Adrenal gland (tissue), 12 donors: Measurements from ENCODE around the gene JSRP1. TPM values are rescaled to one million over a fixed set of nuclear protein-coding genes. Genes with fewer than 3 reads are reported as not detected.

Source experiments
- DNase-seq, 7 donors: peaks; one replicate each; pipeline ENCODE4 v3.0.0-alpha.2; 2019 to 2020
- H3K27ac ChIP-seq, 5 donors: fragments of 200-600 bp; sonication (generic) in 4 of 5; 1 replicate in 3 of 5; 2 replicates in 2 of 5; pipeline versions ENCODE4 v1.5.1 to v1.8.0; 2016 to 2020; ENCODE audit warnings: mild to moderate bottlenecking in 1 of 5
- H3K27me3 ChIP-seq: fragments of 200-600 bp; 2 replicates; pipeline ENCODE4 v1.8.0; 2021
- H3K36me3 ChIP-seq, 2 donors: fragments of 200-600 bp; replicated peaks in 1 of 2; 1 replicate in 1 of 2; 2 replicates in 1 of 2; pipeline versions ENCODE4 v1.5.1 to v1.8.0; 2018 to 2022
- H3K4me1 ChIP-seq, 2 donors: fragments of 200-600 bp; replicated peaks in 1 of 2; 1 replicate in 1 of 2; 2 replicates in 1 of 2; pipeline versions ENCODE4 v1.5.1 to v1.8.0; 2018 to 2021
- H3K4me3 ChIP-seq, 4 donors: fragments of 200-600 bp; sonication (generic) in 3 of 4; one replicate each; pipeline ENCODE4 v1.5.1; 2016 to 2018
- H3K9me3 ChIP-seq, 3 donors: fragments of 200-600 bp; sonication (generic) in 1 of 3; replicated peaks in 1 of 3; 1 replicate in 2 of 3; 2 replicates in 1 of 3; pipeline versions ENCODE4 v1.5.1 to v1.8.0; 2016 to 2021
- CTCF ChIP-seq, 6 experiments: fragments of 450-650 bp in 4 of 6; fragments of 200-600 bp in 2 of 6; sonication (generic) in 1 of 6; IDR thresholded peaks; 1 replicate in 5 of 6; 2 replicates in 1 of 6; pipeline versions ENCODE4 v1.5.1 to v1.8.0; 2016 to 2021; ENCODE audit warnings: antibody characterized with exemption in 6 of 6, mild to moderate bottlenecking in 2 of 6, moderate library complexity in 1 of 6
- POLR2A ChIP-seq, 2 donors: fragments of 450-650 bp; IDR thresholded peaks; one replicate each; pipeline ENCODE4 v1.6.1; 2017; ENCODE audit warnings: antibody characterized with exemption in 2 of 2, mild to moderate bottlenecking in 2 of 2, moderate library complexity in 1 of 2
- WGBS, 4 donors: extraction: QIAGEN DNeasy Blood & Tissue Kit in 2 of 4; methylation state at CpG; one replicate each; pipeline versions ENCODE4 v1.1.5 to v1.1.7; 2013 to 2017; 5-methylcytosine and 5-hydroxymethylcytosine counted together
- intact Hi-C, 2 donors: fragments of 100-400 bp; cut with DNase I; formaldehyde crosslinking; loops; one replicate each; pipeline versions ENCODE4 v1.14.1 to v1.15.0; 2022 to 2023
- polyA plus RNA-seq, 3 donors: library from polyadenylated mRNA; stranded (reverse); fragments of 200-250 nt in 2 of 3; fragments of 350-450 nt in 1 of 3; fragmentation: Illumina TruSeq in 1 of 3; extraction: RNeasy Lipid Tissue Mini Kit (QIAGEN cat#74804) in 1 of 3; gene quantifications; one replicate each; pipeline ENCODE4 v1.2.3, GENCODE V29; 2013 to 2014
- total RNA-seq, 9 donors: library from RNA; depleted of rRNA in 4 of 9; stranded (reverse); fragments of >200 nt in 4 of 9; fragments of 120-200 nt in 1 of 9; fragmentation: NEBNext Ultra II Directional in 1 of 9; extraction: Animal tissue kit (Norgen Biotek cat#: 25700) in 1 of 9; gene quantifications; one replicate each; pipeline versions ENCODE4 v1.1.0 to v1.2.4, GENCODE V29; 2013 to 2023
- donor health status: healthy with polysubstance abuse.
- donor health status: Bipolar disorder and iron deficiency.
- donor health status: DM: yes; HTN: yes; CAD: no.
- donor health status: DM: no; HTN: no; CAD: no.
- donor health status: DM: no; HTN: no; CAD: no.
- donor health status: DM: yes; HTN: yes; CAD: no.

Gene JSRP1
- total and polyA plus RNA-seq, 12 donors = 0.54 to 1.2 (median 0.83) TPM; not detected in 6

GRCh38 chr19:2237051-2237868 lies 19.0 kb downstream of the JSRP1 start:
- Histone ChIP-seq H3K27ac (peak overlapping the region; percentile 94 to 100 (median 95)), H3K36me3 (peaks cover 0 to 10% of the 10 kb centered on the region in 2 donors), H3K4me3 (peak overlapping the region; percentile 29 to 93 (median 74)), H3K27me3 (no peaks in the 10 kb centered on the region), H3K4me1 (peaks cover 28 to 60% of the 10 kb centered on the region in 2 donors), H3K9me3 (no peaks in the 10 kb centered on the region)
- no peak for DNase-seq
- TF ChIP-seq CTCF (IDR thresholded peaks at IDR 0.05) = no peak
- TF ChIP-seq POLR2A (IDR thresholded peaks at IDR 0.05) = no peak
- intact Hi-C loops = loop anchor here (2.0 to 10.0 kb wide), 4 partner anchors 35 to 80 kb away; no protein-coding TSS in a partner anchor
- WGBS, 4 donors = 46 to 64% (median 53%) methylated on average over 33 to 43 of the region's 43 CpGs

GRCh38 chr19:2236314-2237050 lies 19.7 kb downstream of the JSRP1 start, which contains the start of the genes PLEKHJ1 and SF3A2:
Gene PLEKHJ1 (minus strand): TSS chr19:2236329. CDS start chr19:2236248, 81 bp downstream.
Gene SF3A2 (plus strand): TSS chr19:2236824. CDS start chr19:2243419, 6,595 bp downstream.
- intact Hi-C loops = loop anchor here (2.0 to 10.0 kb wide), 4 partner anchors 36 to 79 kb away; no protein-coding TSS in a partner anchor
- Histone ChIP-seq H3K27ac (peak within 1 kb of the TSS; percentile 94 to 100 (median 95)), H3K9me3 (no peaks in the 10 kb centered on the region), H3K27me3 (no peaks in the 10 kb centered on the region), H3K4me1 (peaks cover 31 to 65% of the 10 kb centered on the region in 2 donors), H3K36me3 (peaks cover 0 to 10% of the 10 kb centered on the region in 2 donors), H3K4me3 (peak within 1 kb of the TSS; percentile 53 to 93 (median 74))
- 0 to 1% (median 1%) methylated on average over 25 to 80 of the region's 80 CpGs for WGBS, 4 donors
- TF ChIP-seq CTCF (IDR thresholded peaks at IDR 0.05) (peak; percentile 83 to 100 (median 98)), POLR2A (IDR thresholded peaks at IDR 0.05) (peak; percentile 31 to 82)
- peak; percentile 97 to 99 (median 98) for DNase-seq

GRCh38 chr19:2236064-2236313 lies 20.2 kb downstream of the JSRP1 start:
- TF ChIP-seq POLR2A (IDR thresholded peaks at IDR 0.05) (no peak), CTCF (IDR thresholded peaks at IDR 0.05) (no peak)

More at GRCh38 chr19:2236064-2236313, 20.2 kb downstream of the JSRP1 start:
- H3K4me1 ChIP-seq = peaks cover 35 to 70% of the 10 kb centered on the region in 2 donors
- H3K27me3 ChIP-seq = no peaks in the 10 kb centered on the region
- peak overlapping the region; percentile 94 to 100 (median 95) for H3K27ac ChIP-seq
- H3K9me3 ChIP-seq = no peaks in the 10 kb centered on the region
- 1% methylated on average over 26 to 28 of the region's 28 CpGs; no CpG with 5 or more reads in 2 of the 4 donors for WGBS, 4 donors
- intact Hi-C loops = loop anchor here (2.0 to 10.0 kb wide), 4 partner anchors 36 to 79 kb away; no protein-coding TSS in a partner anchor
- peaks cover 0 to 10% of the 10 kb centered on the region in 2 donors for H3K36me3 ChIP-seq
- no peak for DNase-seq
- peak overlapping the region in 3 of 4 donors; percentile 53 to 87 (median 61) for H3K4me3 ChIP-seq
